T-helper 9 cell (primary cell): ENCODE measurements around the gene RNF227.

ENCODE experiments used
- DNase-seq: peaks from one replicate; pipeline ENCODE4 v3.0.0-alpha.2; 2020

Gene RNF227

GRCh38 chr17:7929158-7930023 lies 13.3 kb upstream of the RNF227 start, which contains the start of gene KCNAB3:
TSS of gene KCNAB3 (minus strand) at chr17:7929856. CDS start at chr17:7929435, 421 bp downstream.
- DNase-seq, result peak; percentile 60

- DNase-seq, result no peak
Measured at GRCh38 chr17:7927596-7927995, 11.5 kb upstream of the RNF227 start.

- DNase-seq, result peak; percentile 72
Measured at GRCh38 chr17:7922845-7923628, 6.9 kb upstream of the RNF227 start.

GRCh38 chr17:7922269-7922844 lies 6.3 kb upstream of the RNF227 start:
- DNase-seq, result no peak

GRCh38 chr17:7916808-7917207 lies 719 bp upstream of the RNF227 start:
- no peak for DNase-seq

GRCh38 chr17:7916385-7916682 lies 245 bp upstream of the RNF227 start:
- no peak for DNase-seq

GRCh38 chr17:7915179-7915610 lies 894 bp downstream of the RNF227 start:
- DNase-seq, result no peak

GRCh38 chr17:7912927-7913524 lies 3.1 kb downstream of the RNF227 start:
- no peak for DNase-seq

- DNase-seq, result no peak
Measured at GRCh38 chr17:7911116-7911515, 5.0 kb downstream of the RNF227 start.

- DNase-seq, result no peak
Measured at GRCh38 chr17:7910711-7911110, 5.4 kb downstream of the RNF227 start.

GRCh38 chr17:7910281-7910680 lies 5.8 kb downstream of the RNF227 start:
- DNase-seq, result no peak

GRCh38 chr17:7909089-7909488 lies 7.0 kb downstream of the RNF227 start:
- no peak for DNase-seq

GRCh38 chr17:7903154-7904103 lies 12.7 kb downstream of the RNF227 start:
- no peak for DNase-seq

GRCh38 chr17:7897773-7898172 lies 18.3 kb downstream of the RNF227 start:
- no peak for DNase-seq

- no peak for DNase-seq
Measured at GRCh38 chr17:7897090-7897489, 19.0 kb downstream of the RNF227 start.

GRCh38 chr17:7894866-7895265 lies 21.2 kb downstream of the RNF227 start:
- no peak for DNase-seq

- DNase-seq, result no peak
Measured at GRCh38 chr17:7894226-7894625, 21.9 kb downstream of the RNF227 start.

GRCh38 chr17:7893187-7893880 lies 22.8 kb downstream of the RNF227 start:
- DNase-seq, result no peak

- peak; percentile 21 for DNase-seq
Measured at GRCh38 chr17:7889166-7889955, 26.7 kb downstream of the RNF227 start.

- DNase-seq, result peak; percentile 13
Measured at GRCh38 chr17:7888184-7888920, 27.7 kb downstream of the RNF227 start, which contains the start of gene CHD3. TSS of gene CHD3 (plus strand) at chr17:7888789. CDS start at chr17:7889001, 212 bp downstream.
